HG02852 (cell line): ENCODE data around the gene NSD1.
"Not testable (repeated sequence)": the region's sequence is repeated elsewhere in the genome, so short reads cannot be mapped to it uniquely, and the experiment has no call there.

Experiments used
- ATAC-seq: cut with Tn5 transposase; IDR thresholded peaks from one replicate; pipeline ENCODE4 v1.9.1; 2021; ENCODE audit warnings: mild to moderate bottlenecking, moderate library complexity; ENCODE audit not compliant: unreplicated experiment

Gene NSD1

DNA sequence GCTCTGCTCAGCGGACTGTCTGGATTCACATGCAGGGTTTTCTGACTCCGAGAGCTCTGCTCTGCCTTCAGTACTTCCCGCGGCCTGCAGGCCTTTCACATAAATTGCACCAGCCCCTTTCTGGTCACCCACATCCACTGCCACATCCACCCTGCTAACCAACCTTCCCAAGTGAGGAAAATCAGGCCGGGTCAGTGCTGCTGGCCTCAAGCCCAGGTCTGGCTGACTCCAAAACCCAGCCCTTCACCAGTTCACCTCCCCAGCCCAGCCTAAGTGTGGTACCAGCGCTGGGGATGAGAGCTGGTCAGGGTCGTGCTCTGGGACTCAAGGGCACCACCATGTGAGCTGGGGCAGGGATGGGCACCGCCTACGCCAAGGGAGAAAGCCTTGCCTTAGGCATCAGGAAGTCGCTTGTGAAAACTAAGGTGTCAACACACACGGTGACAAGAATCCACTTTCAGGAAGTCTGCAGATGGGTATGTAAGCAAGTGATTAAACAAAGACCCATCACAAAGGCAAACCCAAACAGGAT is 205.6 kb downstream of the NSD1 start:
- no peak for ATAC-seq

DNA sequence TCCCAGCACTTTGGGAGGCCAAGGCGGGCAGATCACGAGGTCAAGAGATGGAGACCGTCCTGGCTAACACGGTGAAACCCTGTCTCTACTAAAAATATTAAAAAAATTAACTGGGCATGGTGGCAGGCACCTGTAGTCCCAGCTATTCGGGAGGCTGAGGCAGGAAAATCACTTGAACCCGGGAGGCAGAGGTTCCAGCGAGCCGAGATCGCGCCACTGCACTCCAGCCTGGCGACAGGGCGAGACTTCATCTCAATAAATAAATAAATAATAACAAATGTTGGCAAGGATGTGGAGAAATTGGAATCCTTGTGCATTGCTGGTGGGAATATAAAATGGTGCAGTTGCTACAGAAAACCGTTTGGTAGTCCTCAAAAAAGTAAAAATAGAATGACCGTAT is 209.4 kb downstream of the NSD1 start:
- not testable (repeated sequence) for ATAC-seq

DNA sequence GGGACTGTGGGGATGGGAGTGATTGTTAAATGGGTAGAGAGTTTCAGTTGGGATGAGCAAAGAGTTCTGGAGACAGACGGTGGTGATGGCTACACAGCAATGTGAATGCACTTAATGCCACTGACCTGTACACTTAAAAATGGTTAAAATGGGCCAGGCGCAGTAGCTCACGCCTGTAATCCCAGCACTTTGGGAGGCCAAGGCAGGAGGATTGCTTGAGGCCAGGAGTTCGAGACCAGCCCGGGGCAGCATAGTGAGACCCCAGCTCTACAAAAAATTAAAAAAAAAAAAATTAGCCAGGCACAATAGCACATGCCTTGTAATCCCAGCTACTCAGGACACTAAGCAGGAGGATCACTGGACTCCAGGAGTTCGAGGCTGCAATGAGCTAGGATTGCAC is 210.2 kb downstream of the NSD1 start:
- no peak for ATAC-seq

DNA sequence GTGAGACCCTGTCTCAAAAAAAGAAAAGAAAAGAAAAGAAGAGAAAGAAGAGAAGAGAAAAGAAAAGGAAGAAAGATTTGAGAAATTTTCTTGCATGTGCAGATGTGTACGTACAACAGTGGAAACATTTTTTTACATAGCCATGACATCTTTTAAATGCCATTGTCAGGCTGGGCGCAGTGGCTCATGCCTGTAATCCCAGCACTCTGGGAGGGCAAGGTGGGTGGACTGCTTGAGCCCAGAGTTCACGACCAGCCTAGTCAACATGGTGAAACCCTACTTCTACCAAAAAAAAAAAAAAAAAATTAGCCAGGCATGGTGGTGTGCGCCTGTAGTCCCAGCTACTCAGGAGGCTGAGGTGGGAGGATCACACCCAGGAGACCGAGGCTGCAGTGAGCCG is 211.3 kb downstream of the NSD1 start:
- ATAC-seq, result no peak

DNA sequence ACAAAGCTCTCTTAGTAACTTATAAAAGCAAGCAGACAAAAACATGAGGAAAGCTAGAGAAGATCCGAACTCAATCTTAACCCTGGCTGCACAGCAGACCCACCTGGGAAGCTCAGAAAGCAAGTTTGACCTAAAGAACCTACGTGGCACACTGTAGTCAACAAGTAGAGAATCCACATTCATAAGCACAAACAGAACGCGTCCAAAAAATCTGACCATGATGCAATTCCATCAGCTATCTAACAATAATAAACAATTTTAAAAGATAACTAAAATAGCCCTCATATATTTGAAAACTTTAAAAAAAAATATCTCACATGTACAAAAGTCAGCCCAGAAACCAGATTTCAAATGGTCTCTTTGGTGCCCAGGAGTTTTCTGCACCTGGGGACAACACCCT is 213.2 kb downstream of the NSD1 start:
- ATAC-seq, result no peak

DNA sequence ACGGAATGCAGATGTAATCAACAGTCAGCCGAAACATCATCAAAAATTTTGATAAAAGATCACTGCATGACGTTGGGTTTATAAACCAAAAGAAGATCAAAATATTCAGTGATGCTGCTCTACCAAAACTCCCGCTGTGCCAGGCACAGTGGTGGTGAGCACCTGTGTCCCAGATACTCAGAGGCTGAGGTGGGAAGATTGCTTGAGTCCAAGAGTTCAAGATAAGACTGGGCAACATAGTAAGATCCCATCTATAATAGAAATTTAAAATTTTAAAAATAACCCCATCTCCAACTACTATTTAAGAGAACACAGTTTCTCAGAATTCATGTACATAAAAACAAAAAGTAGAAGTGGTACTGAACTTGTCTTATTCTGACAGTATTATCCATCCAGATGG is 214.1 kb downstream of the NSD1 start:
- ATAC-seq, result no peak

DNA sequence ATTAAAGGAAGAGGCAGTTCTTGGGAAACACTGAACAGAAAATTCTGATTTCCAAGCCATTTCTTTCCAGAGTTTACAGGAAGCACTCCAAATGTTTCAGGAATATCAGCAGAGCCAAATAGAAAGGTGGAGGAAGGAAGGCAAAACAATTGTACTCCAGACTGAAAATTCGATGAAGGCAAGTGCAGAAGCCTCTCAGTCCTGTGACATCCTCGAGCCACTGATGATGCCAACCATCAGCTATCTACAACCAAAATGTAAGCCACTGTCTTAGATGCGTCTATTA is 215.7 kb downstream of the NSD1 start:
- ATAC-seq, result no peak

DNA sequence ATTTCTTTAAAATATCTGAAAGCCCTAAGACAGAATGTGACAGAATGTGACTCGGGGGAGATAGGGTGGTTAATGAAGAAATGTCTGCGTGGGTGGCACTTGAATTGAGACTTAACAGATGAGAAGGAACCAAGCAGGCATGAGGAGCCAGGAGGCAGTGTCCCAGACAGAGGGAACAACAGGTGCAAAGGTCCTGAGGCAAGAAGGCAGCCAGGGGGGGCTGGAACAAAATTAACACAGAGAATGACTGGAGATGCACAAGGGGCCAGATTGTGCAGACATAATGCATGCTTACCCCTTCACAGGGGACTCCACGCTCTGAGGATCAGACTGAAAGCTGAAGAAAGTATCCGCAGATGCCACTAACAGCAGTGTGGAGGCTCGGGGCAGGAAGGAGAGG is 216.2 kb downstream of the NSD1 start:
- no peak for ATAC-seq
